Astrocyte of the spinal cord (primary cell): ENCODE results near the gene SLC35F2.

ENCODE experiments used
- DNase-seq: peaks from one replicate; pipeline ENCODE4 v3.0.0; 2011; ENCODE audit warnings: low read depth, low spot score
- H3K4me3 ChIP-seq: 2 replicates; pipeline ENCODE4 v1.5.1; 2011; ENCODE audit warnings: low read depth, mild to moderate bottlenecking, low read length, moderate library complexity
- in situ Hi-C: cut with HindIII; loops from 2 replicates; pipeline ENCODE4 v1.10.0; 2017; ENCODE audit warnings: low sequenced_read_pairs
- TF ChIP-seq, protein P1 (sequence below): IDR thresholded peaks from 2 replicates; pipeline ENCODE4 v1.5.1; 2012; ENCODE audit warnings: low read depth, mild to moderate bottlenecking, low read length, inconsistent platforms

Gene SLC35F2

GRCh38 chr11:107780775-107781174 lies 77.8 kb downstream of the SLC35F2 start:
- TF ChIP-seq, protein P1, sequence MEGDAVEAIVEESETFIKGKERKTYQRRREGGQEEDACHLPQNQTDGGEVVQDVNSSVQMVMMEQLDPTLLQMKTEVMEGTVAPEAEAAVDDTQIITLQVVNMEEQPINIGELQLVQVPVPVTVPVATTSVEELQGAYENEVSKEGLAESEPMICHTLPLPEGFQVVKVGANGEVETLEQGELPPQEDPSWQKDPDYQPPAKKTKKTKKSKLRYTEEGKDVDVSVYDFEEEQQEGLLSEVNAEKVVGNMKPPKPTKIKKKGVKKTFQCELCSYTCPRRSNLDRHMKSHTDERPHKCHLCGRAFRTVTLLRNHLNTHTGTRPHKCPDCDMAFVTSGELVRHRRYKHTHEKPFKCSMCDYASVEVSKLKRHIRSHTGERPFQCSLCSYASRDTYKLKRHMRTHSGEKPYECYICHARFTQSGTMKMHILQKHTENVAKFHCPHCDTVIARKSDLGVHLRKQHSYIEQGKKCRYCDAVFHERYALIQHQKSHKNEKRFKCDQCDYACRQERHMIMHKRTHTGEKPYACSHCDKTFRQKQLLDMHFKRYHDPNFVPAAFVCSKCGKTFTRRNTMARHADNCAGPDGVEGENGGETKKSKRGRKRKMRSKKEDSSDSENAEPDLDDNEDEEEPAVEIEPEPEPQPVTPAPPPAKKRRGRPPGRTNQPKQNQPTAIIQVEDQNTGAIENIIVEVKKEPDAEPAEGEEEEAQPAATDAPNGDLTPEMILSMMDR = no peak
- H3K4me3 ChIP-seq = no peak overlapping the region
- no peak for DNase-seq
- in situ Hi-C loops = no loop called here

DNA sequence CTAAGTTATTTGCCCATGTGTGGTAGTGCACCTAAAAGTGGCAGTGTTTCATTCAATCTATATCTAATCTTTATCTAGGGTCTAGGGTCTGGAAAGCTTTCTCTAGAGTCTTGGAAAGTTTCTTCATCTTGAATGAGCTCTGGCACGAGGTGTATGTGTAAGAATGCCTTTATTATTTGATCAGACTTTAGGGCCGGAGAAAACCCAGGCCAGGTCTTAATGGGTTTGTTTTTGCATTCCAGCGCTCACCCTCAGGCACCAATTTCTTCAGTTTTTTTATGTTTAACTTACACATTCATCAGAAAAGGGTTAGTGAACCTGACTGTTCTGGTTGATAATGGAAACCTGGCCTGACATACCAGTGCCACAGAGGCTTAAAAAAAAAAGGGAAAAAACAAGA lies 78.5 kb downstream of the SLC35F2 start:
- in situ Hi-C loops = no loop called here
- no peak overlapping the region for H3K4me3 ChIP-seq
- DNase-seq = no peak
- TF ChIP-seq, protein P1 = no peak

- TF ChIP-seq, protein P1 = no peak
- in situ Hi-C loops = no loop called here
- no peak for DNase-seq
- H3K4me3 ChIP-seq = no peak overlapping the region
Measured at GRCh38 chr11:107778839-107779517, 79.6 kb downstream of the SLC35F2 start.

DNA sequence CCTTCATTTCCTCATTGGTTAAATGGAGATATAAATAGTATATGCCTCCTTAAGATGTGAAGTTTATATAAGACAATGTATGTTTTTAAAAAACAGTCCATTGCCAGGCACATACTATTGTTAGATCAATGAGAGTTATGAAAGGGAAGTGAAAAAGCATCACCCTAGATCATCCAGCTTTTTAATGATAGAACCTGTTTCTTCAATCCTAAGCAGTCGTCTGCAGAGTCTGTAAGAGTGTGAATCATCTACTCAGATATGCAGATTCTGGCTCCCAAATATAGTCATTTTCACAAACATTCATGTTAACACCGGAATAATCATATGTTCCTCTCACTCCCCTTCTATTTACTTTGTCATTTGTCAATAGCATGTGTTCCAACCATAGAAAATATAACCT lies 81.5 kb downstream of the SLC35F2 start:
- no peak overlapping the region for H3K4me3 ChIP-seq
- no peak for DNase-seq
- TF ChIP-seq, protein P1 = no peak
- in situ Hi-C loops = no loop called here

- no peak for DNase-seq
- TF ChIP-seq, protein P1 = no peak
- in situ Hi-C loops = no loop called here
- no peak overlapping the region for H3K4me3 ChIP-seq
Measured at GRCh38 chr11:107776062-107776461, 82.5 kb downstream of the SLC35F2 start.

GRCh38 chr11:107770551-107770951 lies 88.0 kb downstream of the SLC35F2 start:
- in situ Hi-C loops = no loop called here
- TF ChIP-seq, protein P1 = no peak
- H3K4me3 ChIP-seq = no peak overlapping the region
- DNase-seq = peak; percentile 76
